Measurements from ENCODE around the gene GNAS-AS1. TPM values are rescaled to one million over a fixed set of nuclear protein-coding genes. Genes with fewer than 3 reads are reported as not detected.
A peak's percentile ranks its signal among the peaks of the same experiment; 100 is the strongest.
"Not testable (repeated sequence)": the region's sequence is repeated elsewhere in the genome, so short reads cannot be mapped to it uniquely, and the experiment has no call there.

Gene GNAS-AS1
- total RNA-seq, 1 donor from 2014 or later = 0.25 TPM

- no peaks in the 10 kb centered on the region for H3K9me3 ChIP-seq (replicated peaks)
- H3K4me1 ChIP-seq = peaks cover 4% of the 10 kb centered on the region
- peak overlapping the region; percentile 27 for H3K27ac ChIP-seq (replicated peaks)
- intact Hi-C loops (cut with micrococcal nuclease) = no loop called here
- DNase-seq = peak; percentile 53
- H3K4me3 ChIP-seq = no peak overlapping the region
- TF ChIP-seq CTCF (IDR thresholded peaks at IDR 0.05; ENCODE audit: borderline replicate concordance) = peak; percentile 24
- peaks cover 29% of the 10 kb centered on the region for H3K27me3 ChIP-seq (ENCODE audit: low read depth)
- no peaks in the 10 kb centered on the region for H3K36me3 ChIP-seq
Measured at GRCh38 chr20:58829531-58829941, 21.2 kb downstream of the GNAS-AS1 start.

- H3K36me3 ChIP-seq; H3K9me3 ChIP-seq (replicated peaks); H3K27ac ChIP-seq (replicated peaks); intact Hi-C loops (cut with micrococcal nuclease); H3K4me1 ChIP-seq; DNase-seq; H3K4me3 ChIP-seq: not testable (repeated sequence)
- H3K27me3 ChIP-seq (ENCODE audit: low read depth) = peaks cover 22% of the 10 kb centered on the region
Measured at GRCh38 chr20:58828804-58829203, 21.9 kb downstream of the GNAS-AS1 start.

GRCh38 chr20:58828136-58828535 lies 22.6 kb downstream of the GNAS-AS1 start:
- DNase-seq = no peak
- no peaks in the 10 kb centered on the region for H3K9me3 ChIP-seq (replicated peaks)
- no peak overlapping the region for H3K4me3 ChIP-seq
- no peak overlapping the region for H3K27ac ChIP-seq (replicated peaks)
- H3K4me1 ChIP-seq = peaks cover 4% of the 10 kb centered on the region
- no peak for TF ChIP-seq CTCF (IDR thresholded peaks at IDR 0.05; ENCODE audit: borderline replicate concordance)
- H3K27me3 ChIP-seq (ENCODE audit: low read depth) = peaks cover 16% of the 10 kb centered on the region
- intact Hi-C loops (cut with micrococcal nuclease) = no loop called here
- H3K36me3 ChIP-seq = no peaks in the 10 kb centered on the region

- DNase-seq = no peak
- H3K36me3 ChIP-seq = no peaks in the 10 kb centered on the region
- H3K4me1 ChIP-seq = peaks cover 4% of the 10 kb centered on the region
- H3K9me3 ChIP-seq (replicated peaks) = no peaks in the 10 kb centered on the region
- no peak overlapping the region for H3K27ac ChIP-seq (replicated peaks)
- no peak for TF ChIP-seq CTCF (IDR thresholded peaks at IDR 0.05; ENCODE audit: borderline replicate concordance)
- H3K4me3 ChIP-seq = no peak overlapping the region
- intact Hi-C loops (cut with micrococcal nuclease) = no loop called here
- H3K27me3 ChIP-seq (ENCODE audit: low read depth) = peaks cover 6% of the 10 kb centered on the region
Measured at GRCh38 chr20:58826271-58826670, 24.4 kb downstream of the GNAS-AS1 start.

GRCh38 chr20:58825450-58825849 lies 25.3 kb downstream of the GNAS-AS1 start:
- Histone ChIP-seq H3K36me3 (no peaks in the 10 kb centered on the region), H3K4me1 (peaks cover 4% of the 10 kb centered on the region), H3K27ac (replicated peaks) (no peak overlapping the region), H3K9me3 (replicated peaks) (no peaks in the 10 kb centered on the region), H3K4me3 (no peak overlapping the region), H3K27me3 (ENCODE audit: low read depth) (no peaks in the 10 kb centered on the region)
- intact Hi-C loops (cut with micrococcal nuclease) = no loop called here
- DNase-seq = no peak
- TF ChIP-seq CTCF (IDR thresholded peaks at IDR 0.05; ENCODE audit: borderline replicate concordance) = no peak

- Histone ChIP-seq H3K4me1 (peaks cover 4% of the 10 kb centered on the region), H3K9me3 (replicated peaks) (no peaks in the 10 kb centered on the region), H3K27me3 (ENCODE audit: low read depth) (no peaks in the 10 kb centered on the region), H3K27ac (replicated peaks) (no peak overlapping the region), H3K36me3 (no peaks in the 10 kb centered on the region), H3K4me3 (no peak overlapping the region)
- TF ChIP-seq CTCF (IDR thresholded peaks at IDR 0.05; ENCODE audit: borderline replicate concordance) = no peak
- DNase-seq = no peak
- intact Hi-C loops (cut with micrococcal nuclease) = no loop called here
Measured at GRCh38 chr20:58824843-58825242, 25.9 kb downstream of the GNAS-AS1 start.

Measured in left ventricle myocardium inferior (tissue), 1 donor.